A673 (cell line): ENCODE measurements around the gene ANKRD11. TPM values are rescaled to one million over a fixed set of nuclear protein-coding genes. Genes with fewer than 3 reads are reported as not detected.

Experiments
- BruUV-seq: library from RNA; stranded (reverse); fragments of 400-500 nt; replicated peaks from 2 replicates; lab custom pipeline; 2021; lab: Mats Ljungman, UMichigan
- CTCF ChIA-PET: fragments of 300-600 bp; sonication (Branson Sonifier 250); formaldehyde crosslinking; loops from one replicate; lab custom pipeline; 2022; ENCODE audit warnings: antibody characterized with exemption; lab: Charles Lee
- POLR2A ChIA-PET: fragments of 300-600 bp; sonication (Branson Sonifier 250); formaldehyde crosslinking; loops from one replicate; lab custom pipeline; 2022; ENCODE audit warnings: antibody characterized with exemption; ENCODE audit not compliant: low non-redundant PET; lab: Charles Lee
- DNase-seq: peaks from one replicate; pipeline ENCODE4 v3.0.0-alpha.2; 2015; ENCODE audit warnings: low spot score
- H3K27ac ChIP-seq: fragments of 200-600 bp; sonication (generic); 2 replicates; pipeline ENCODE4 v1.5.1; 2016; ENCODE audit warnings: mixed run types, low read depth, mild to moderate bottlenecking, mixed read lengths, antibody characterized with exemption, low read length; ENCODE audit not compliant: poor library complexity, severe bottlenecking
- H3K27me3 ChIP-seq: fragments of 200-600 bp; sonication (generic); replicated peaks from 2 replicates; pipeline ENCODE4 v1.6.1; 2017; ENCODE audit warnings: mixed run types, low read depth, mild to moderate bottlenecking, mixed read lengths, antibody characterized with exemption, low read length; ENCODE audit not compliant: insufficient read depth, poor library complexity
- H3K36me3 ChIP-seq: fragments of 200-600 bp; sonication (generic); 2 replicates; pipeline ENCODE4 v1.6.1; 2016; ENCODE audit warnings: mixed run types, mild to moderate bottlenecking, mixed read lengths, antibody characterized with exemption, low read length; ENCODE audit not compliant: insufficient read depth, poor library complexity, severe bottlenecking
- H3K4me1 ChIP-seq: fragments of 200-600 bp; sonication (generic); 2 replicates; pipeline ENCODE4 v1.6.1; 2017; ENCODE audit warnings: mixed run types, mild to moderate bottlenecking, mixed read lengths, antibody characterized with exemption, low read length; ENCODE audit not compliant: insufficient read depth, poor library complexity, severe bottlenecking
- H3K4me3 ChIP-seq: fragments of 200-600 bp; sonication (generic); 2 replicates; pipeline ENCODE4 v1.5.1; 2016; ENCODE audit warnings: low read depth, mixed run types, mild to moderate bottlenecking, mixed read lengths, low read length; ENCODE audit not compliant: poor library complexity, severe bottlenecking
- H3K9me3 ChIP-seq: fragments of 200-600 bp; sonication (generic); 2 replicates; pipeline ENCODE4 v1.6.1; 2016; ENCODE audit warnings: mixed run types, low read depth, mild to moderate bottlenecking, mixed read lengths, antibody characterized with exemption, low read length; ENCODE audit not compliant: poor library complexity, severe bottlenecking
- CTCF ChIP-seq: fragments of 300-800, 200-600 bp; sonication (generic); conservative IDR thresholded peaks from 2 replicates; pipeline ENCODE4 v1.5.1; 2017; ENCODE audit warnings: low read depth, mild to moderate bottlenecking, antibody characterized with exemption, low read length, moderate library complexity, mixed read lengths
- EZH2 ChIP-seq: fragments of 200-600 bp; sonication (generic); IDR thresholded peaks from 2 replicates; pipeline ENCODE4 v1.6.1; 2017; ENCODE audit warnings: borderline replicate concordance, low read depth, mild to moderate bottlenecking, mixed read lengths, antibody characterized with exemption, low read length; ENCODE audit not compliant: poor library complexity, severe bottlenecking
- intact Hi-C: fragments of 100-400 bp; cut with micrococcal nuclease; formaldehyde crosslinking; loops from one replicate; pipeline ENCODE4 v1.10.0; 2022; ENCODE audit not compliant: unreplicated experiment
- total RNA-seq: library from RNA; stranded (reverse); gene quantifications from 2 replicates; pipeline ENCODE4 v1.2.3, GENCODE V29; 2021

Gene ANKRD11
- total RNA-seq, 1 experiment from 2014 or later: 217 TPM

GRCh38 chr16:89502081-89502843, 11.9 kb upstream of the ANKRD11 start:
- CTCF ChIA-PET: no interaction called here
- no TSS peak for BruUV-seq
- POLR2A ChIA-PET: no interaction called here
- H3K27ac ChIP-seq: no peak overlapping the region
- no peak overlapping the region for H3K4me3 ChIP-seq
- no peak for DNase-seq
- intact Hi-C loops: loop anchor here (10.0 kb wide), 1 partner anchor 257 kb away; no protein-coding TSS in a partner anchor
- no peaks in the 10 kb centered on the region for H3K9me3 ChIP-seq
- peaks cover 12% of the 10 kb centered on the region for H3K4me1 ChIP-seq
- TF ChIP-seq EZH2: no peak
- no peak for TF ChIP-seq CTCF
- H3K27me3 ChIP-seq: no peaks in the 10 kb centered on the region
- no peaks in the 10 kb centered on the region for H3K36me3 ChIP-seq

GRCh38 chr16:89499767-89500166, 9.4 kb upstream of the ANKRD11 start:
- Histone ChIP-seq H3K4me1 (no peaks in the 10 kb centered on the region), H3K27ac (no peak overlapping the region), H3K27me3 (no peaks in the 10 kb centered on the region), H3K9me3 (no peaks in the 10 kb centered on the region), H3K4me3 (no peak overlapping the region), H3K36me3 (no peaks in the 10 kb centered on the region)
- TF ChIP-seq CTCF: no peak
- TF ChIP-seq EZH2: no peak
- ChIA-PET POLR2A (no interaction called here), CTCF (no interaction called here)
- no peak for DNase-seq
- intact Hi-C loops: loop anchor here (10.0 kb wide), 1 partner anchor 255 kb away; no protein-coding TSS in a partner anchor
- BruUV-seq: no TSS peak

- POLR2A ChIA-PET: no interaction called here
- H3K9me3 ChIP-seq: no peaks in the 10 kb centered on the region
- DNase-seq: no peak
- no peak overlapping the region for H3K4me3 ChIP-seq
- H3K4me1 ChIP-seq: no peaks in the 10 kb centered on the region
- intact Hi-C loops: no loop called here
- H3K36me3 ChIP-seq: no peaks in the 10 kb centered on the region
- no peaks in the 10 kb centered on the region for H3K27me3 ChIP-seq
- H3K27ac ChIP-seq: no peak overlapping the region
- CTCF ChIA-PET: no interaction called here
- TF ChIP-seq CTCF (no peak), EZH2 (no peak)
- no TSS peak for BruUV-seq
These were observed 8.5 kb upstream of the ANKRD11 start for GRCh38 chr16:89498839-89499238.
